Measurements from ENCODE around the gene KRT5.

DNA sequence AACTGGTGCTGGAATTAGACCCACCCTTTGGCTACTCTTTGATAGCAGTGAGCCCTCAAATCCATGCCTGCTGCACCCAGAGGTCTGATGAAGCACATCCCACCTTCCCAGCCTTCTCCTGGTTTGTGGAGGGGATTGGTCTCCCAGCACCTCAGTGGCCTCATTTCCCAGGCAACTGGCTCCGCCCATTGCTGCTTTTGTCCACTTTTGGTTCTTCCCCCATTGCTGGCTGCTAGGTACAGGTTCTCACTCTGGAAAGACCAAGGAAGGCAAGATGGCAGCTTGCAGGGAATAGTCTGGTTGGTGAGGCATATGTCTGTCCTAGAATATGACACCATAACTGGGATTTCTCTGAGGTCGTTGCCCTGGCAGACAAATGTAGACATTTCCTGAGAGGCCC lies 10.2 kb upstream of the KRT5 start:
- no peak for TF ChIP-seq CTCF (IDR thresholded peaks at IDR 0.05)
- no peak for TF ChIP-seq POLR2A (IDR thresholded peaks at IDR 0.05)

Measured in body of pancreas (tissue), 4 donors.